Peyer's patch (tissue), 4 donors: ENCODE measurements around the gene SNCB. TPM values are rescaled to one million over a fixed set of nuclear protein-coding genes. Genes with fewer than 3 reads are reported as not detected.

Experiments
- DNase-seq, 3 donors: peaks; one replicate each; pipeline ENCODE4 v3.0.0-alpha.2; 2017 to 2019
- H3K27ac ChIP-seq, 4 donors: fragments of 200-600 bp; sonication (generic); one replicate each; pipeline ENCODE4 v1.5.1; 2016 to 2019
- H3K27me3 ChIP-seq, 2 donors: fragments of 200-600 bp; sonication (generic); one replicate each; pipeline ENCODE4 v1.5.1; 2019
- H3K36me3 ChIP-seq, 3 donors: fragments of 200-600 bp; sonication (generic); one replicate each; pipeline ENCODE4 v1.5.1; 2016 to 2019
- H3K4me1 ChIP-seq, 4 donors: fragments of 200-600 bp; sonication (generic); one replicate each; pipeline ENCODE4 v1.5.1; 2016 to 2019
- H3K4me3 ChIP-seq, 4 donors: fragments of 200-600 bp; sonication (generic); 1 replicate in 3 of 4; 2 replicates in 1 of 4; pipeline ENCODE4 v1.5.1; 2016 to 2019; ENCODE audit warnings: mild to moderate bottlenecking in 1 of 4
- H3K9me3 ChIP-seq, 4 donors: fragments of 200-600 bp; sonication (generic); one replicate each; pipeline ENCODE4 v1.5.1; 2016 to 2019; ENCODE audit warnings: mild to moderate bottlenecking in 1 of 4
- CTCF ChIP-seq, 6 experiments: fragments of 450-650 bp in 4 of 6; fragments of 200-600 bp in 2 of 6; sonication (generic) in 1 of 6; IDR thresholded peaks; one replicate each; pipeline ENCODE4 v1.5.1; 2017 to 2019; ENCODE audit warnings: antibody characterized with exemption in 6 of 6, mild to moderate bottlenecking in 3 of 6, moderate library complexity in 1 of 6
- POLR2A ChIP-seq, 2 donors: fragments of 450-650 bp; IDR thresholded peaks; one replicate each; pipeline ENCODE4 v1.5.1; 2017; ENCODE audit warnings: antibody characterized with exemption in 2 of 2, mild to moderate bottlenecking in 2 of 2, moderate library complexity in 2 of 2
- total RNA-seq, 4 donors: library from RNA; depleted of rRNA; stranded (reverse); fragments of >200 nt; gene quantifications; one replicate each; pipeline ENCODE4 v1.1.0, GENCODE V29; 2016

The SNCB gene
- total RNA-seq, 4 donors from 2014 or later: not detected

DNA sequence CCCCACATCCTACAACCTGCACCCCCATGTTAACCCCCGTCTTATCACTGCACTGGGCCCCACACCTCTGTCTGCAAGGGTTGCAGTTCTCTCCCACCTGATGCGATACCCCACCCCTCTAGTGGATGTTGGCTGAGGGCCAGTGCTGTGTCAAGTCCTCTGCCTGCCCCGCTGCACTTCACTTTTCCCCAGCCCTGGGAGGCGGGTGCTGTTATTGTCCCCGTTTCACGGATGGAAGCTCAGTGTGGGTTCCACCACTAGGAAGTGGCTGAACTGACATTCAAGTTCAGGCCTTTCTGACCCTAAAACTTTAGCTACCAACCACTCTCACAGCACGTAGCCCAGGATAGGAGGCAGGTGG is 3.5 kb downstream of the SNCB start:
- no peak overlapping the region for H3K27ac ChIP-seq
- peaks cover 0 to 43% of the 10 kb centered on the region in 2 donors for H3K27me3 ChIP-seq
- TF ChIP-seq POLR2A (IDR thresholded peaks at IDR 0.05): no peak
- TF ChIP-seq CTCF (IDR thresholded peaks at IDR 0.05): no peak
- no peaks in the 10 kb centered on the region for H3K36me3 ChIP-seq
- no peak for DNase-seq
- no peaks in the 10 kb centered on the region for H3K9me3 ChIP-seq
- peaks cover 0 to 17% (median 9%) of the 10 kb centered on the region in 4 donors for H3K4me1 ChIP-seq
- H3K4me3 ChIP-seq: no peak overlapping the region

DNA sequence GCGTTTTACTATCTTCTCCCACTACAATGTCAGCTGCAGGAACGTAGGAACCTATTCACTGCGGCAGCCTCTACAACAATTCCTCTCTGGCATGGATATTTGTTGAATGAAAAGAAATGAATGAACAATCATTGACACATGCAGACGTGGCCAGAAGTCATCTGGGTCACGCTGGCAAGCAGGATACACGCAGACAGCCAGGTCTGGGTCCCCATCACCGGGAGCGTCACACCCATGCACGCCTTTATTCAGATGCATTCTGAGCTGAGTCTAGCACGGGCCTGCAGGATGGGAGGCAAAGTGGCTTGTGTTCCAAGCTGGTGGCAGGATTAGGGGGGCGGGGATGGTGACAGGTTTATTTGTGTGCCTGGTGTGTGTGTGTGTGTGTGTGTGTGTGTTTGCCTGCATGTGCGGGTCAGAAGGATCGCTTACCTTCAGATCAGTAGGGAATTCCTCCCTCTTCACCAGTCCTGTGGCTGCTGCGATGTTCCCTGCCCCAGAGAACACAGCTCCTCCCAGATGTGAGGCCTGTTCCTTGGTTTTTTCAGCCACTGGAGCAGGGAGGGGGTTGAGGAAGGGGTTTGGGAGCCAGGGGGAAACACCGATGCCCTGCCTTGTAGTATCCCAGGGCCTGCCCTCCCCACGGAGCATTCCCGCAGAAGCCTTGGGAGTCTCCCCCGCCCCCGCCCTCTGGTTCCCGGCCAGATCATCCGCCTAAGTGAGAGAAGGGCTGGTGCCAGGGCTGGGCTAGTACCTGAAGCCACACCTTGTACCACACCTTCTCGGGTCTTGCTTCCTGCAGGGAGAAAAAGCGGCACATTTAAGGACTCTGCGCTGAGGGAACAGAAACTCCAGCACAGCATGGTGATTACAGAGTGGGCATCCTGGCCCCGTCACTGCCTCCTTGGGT is 4.1 kb downstream of the SNCB start:
- H3K27me3 ChIP-seq: peaks cover 0 to 45% of the 10 kb centered on the region in 2 donors
- DNase-seq: peak in 1 of 3 donors; percentile 62
- TF ChIP-seq POLR2A (IDR thresholded peaks at IDR 0.05): no peak
- TF ChIP-seq CTCF (IDR thresholded peaks at IDR 0.05): no peak

GRCh38 chr5:176625512-176625911 is 4.8 kb downstream of the SNCB start:
- no peak overlapping the region for H3K4me3 ChIP-seq
- H3K36me3 ChIP-seq: no peaks in the 10 kb centered on the region
- H3K4me1 ChIP-seq: peaks cover 0 to 17% (median 9%) of the 10 kb centered on the region in 4 donors
- no peak overlapping the region for H3K27ac ChIP-seq
- TF ChIP-seq POLR2A (IDR thresholded peaks at IDR 0.05): no peak
- no peak for TF ChIP-seq CTCF (IDR thresholded peaks at IDR 0.05)
- DNase-seq: no peak
- peaks cover 0 to 44% of the 10 kb centered on the region in 2 donors for H3K27me3 ChIP-seq
- H3K9me3 ChIP-seq: no peaks in the 10 kb centered on the region

More for the DNA sequence above, 4.1 kb downstream of the SNCB start:
- peaks cover 0 to 17% (median 9%) of the 10 kb centered on the region in 4 donors for H3K4me1 ChIP-seq
- no peak overlapping the region for H3K27ac ChIP-seq
- no peak overlapping the region for H3K4me3 ChIP-seq
- no peaks in the 10 kb centered on the region for H3K9me3 ChIP-seq
- H3K36me3 ChIP-seq: no peaks in the 10 kb centered on the region

DNA sequence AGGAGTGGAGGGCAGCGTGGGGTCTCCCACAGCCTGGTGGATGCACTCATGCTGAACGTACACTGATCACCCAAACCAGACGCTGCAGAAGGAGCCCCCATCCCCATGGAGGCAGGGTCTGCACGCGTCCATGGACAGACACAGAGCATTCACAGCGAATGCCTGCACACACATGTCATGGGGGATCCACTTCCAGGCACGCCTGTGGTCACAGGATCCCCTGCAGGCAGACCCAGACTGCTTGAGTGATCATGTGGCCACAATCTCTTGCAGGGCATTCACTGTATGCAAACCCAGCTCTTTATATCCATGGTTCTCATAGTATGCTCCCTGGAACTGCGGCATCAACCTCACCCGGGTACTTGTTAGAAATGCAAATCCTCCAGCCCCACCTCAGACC is 5.4 kb downstream of the SNCB start:
- Histone ChIP-seq H3K4me3 (no peak overlapping the region), H3K36me3 (no peaks in the 10 kb centered on the region), H3K9me3 (no peaks in the 10 kb centered on the region), H3K27me3 (peaks cover 0 to 44% of the 10 kb centered on the region in 2 donors), H3K4me1 (peaks cover 0 to 17% (median 9%) of the 10 kb centered on the region in 4 donors), H3K27ac (no peak overlapping the region)
- TF ChIP-seq POLR2A (IDR thresholded peaks at IDR 0.05): no peak
- no peak for TF ChIP-seq CTCF (IDR thresholded peaks at IDR 0.05)
- DNase-seq: no peak

DNA sequence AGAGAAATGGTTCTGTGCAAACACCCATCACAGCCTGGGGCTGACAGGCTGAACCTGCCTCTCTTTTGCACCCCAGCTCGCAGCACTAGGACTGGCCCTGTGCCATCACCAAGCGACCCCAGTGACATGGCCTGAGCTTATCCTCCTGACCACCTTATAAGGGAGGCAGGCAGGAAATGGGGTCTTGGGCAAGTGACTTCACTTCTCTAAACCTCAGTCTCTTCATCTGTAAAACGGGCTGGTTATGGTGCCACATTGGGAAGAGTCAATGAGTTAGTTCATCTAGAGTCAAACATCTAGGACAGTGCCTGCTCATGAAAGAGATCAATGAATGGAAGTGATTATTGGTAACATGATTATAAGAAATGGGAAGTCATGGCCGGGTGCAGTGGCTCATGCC is 6.2 kb downstream of the SNCB start:
- Histone ChIP-seq H3K9me3 (no peaks in the 10 kb centered on the region), H3K27me3 (peaks cover 0 to 44% of the 10 kb centered on the region in 2 donors), H3K4me1 (peaks cover 0 to 17% (median 7%) of the 10 kb centered on the region in 4 donors), H3K27ac (no peak overlapping the region), H3K36me3 (no peaks in the 10 kb centered on the region), H3K4me3 (no peak overlapping the region)
- DNase-seq: no peak
- TF ChIP-seq POLR2A (IDR thresholded peaks at IDR 0.05): no peak
- TF ChIP-seq CTCF (IDR thresholded peaks at IDR 0.05): no peak
